HG03521 (cell line): Measurements from ENCODE around the gene SPPL2A.
"Not testable (repeated sequence)": the region's sequence is repeated elsewhere in the genome, so short reads cannot be mapped to it uniquely, and the experiment has no call there.

ENCODE experiments used
- ATAC-seq: cut with Tn5 transposase; IDR thresholded peaks from one replicate; pipeline ENCODE4 v1.9.1; 2021; ENCODE audit warnings: mild to moderate bottlenecking, moderate library complexity; ENCODE audit not compliant: unreplicated experiment

SPPL2A gene, protein sequence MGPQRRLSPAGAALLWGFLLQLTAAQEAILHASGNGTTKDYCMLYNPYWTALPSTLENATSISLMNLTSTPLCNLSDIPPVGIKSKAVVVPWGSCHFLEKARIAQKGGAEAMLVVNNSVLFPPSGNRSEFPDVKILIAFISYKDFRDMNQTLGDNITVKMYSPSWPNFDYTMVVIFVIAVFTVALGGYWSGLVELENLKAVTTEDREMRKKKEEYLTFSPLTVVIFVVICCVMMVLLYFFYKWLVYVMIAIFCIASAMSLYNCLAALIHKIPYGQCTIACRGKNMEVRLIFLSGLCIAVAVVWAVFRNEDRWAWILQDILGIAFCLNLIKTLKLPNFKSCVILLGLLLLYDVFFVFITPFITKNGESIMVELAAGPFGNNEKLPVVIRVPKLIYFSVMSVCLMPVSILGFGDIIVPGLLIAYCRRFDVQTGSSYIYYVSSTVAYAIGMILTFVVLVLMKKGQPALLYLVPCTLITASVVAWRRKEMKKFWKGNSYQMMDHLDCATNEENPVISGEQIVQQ

DNA sequence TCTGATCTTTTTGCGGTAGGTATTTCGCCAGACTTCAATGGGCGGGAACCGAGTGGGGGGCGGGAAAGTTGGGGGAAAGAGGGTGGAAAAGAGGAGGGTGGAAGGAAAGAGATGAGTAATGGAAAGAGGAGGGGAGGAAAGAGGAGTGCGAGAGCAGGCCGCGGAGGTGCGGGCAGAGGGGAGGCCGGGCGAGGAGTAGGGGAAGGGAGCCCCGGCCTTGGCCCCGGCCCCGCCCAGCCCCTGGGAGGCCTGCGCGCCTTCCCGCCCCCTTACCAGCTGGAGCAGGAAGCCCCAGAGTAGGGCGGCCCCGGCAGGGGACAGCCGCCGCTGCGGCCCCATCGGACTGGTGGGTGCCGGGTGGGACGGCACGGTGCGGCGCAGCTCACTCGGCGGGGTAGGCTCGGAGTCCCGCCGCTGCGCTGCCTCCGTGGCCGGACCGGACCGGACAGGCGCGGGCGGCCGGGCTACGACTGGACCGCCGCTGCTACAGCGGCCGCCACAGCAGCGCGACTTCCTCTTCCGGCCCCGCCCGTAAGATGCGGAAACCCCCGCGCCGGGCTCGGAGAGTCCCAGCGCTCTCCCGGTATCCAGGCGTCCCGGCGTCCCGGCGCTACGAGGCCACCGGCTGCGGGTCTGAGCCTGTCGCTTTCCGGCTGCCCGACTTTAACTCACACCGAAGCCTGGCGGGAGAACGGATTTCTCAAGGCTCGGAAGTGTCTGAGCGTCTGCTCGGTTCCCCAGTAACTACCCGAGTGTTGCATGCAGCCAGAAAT lies at the start of gene SPPL2A:
SPPL2A (minus strand) TSS at position 512 of the 773 bp plus-strand sequence; CDS start at position 339, 173 bp downstream.
- ATAC-seq, result peak; percentile 87

DNA sequence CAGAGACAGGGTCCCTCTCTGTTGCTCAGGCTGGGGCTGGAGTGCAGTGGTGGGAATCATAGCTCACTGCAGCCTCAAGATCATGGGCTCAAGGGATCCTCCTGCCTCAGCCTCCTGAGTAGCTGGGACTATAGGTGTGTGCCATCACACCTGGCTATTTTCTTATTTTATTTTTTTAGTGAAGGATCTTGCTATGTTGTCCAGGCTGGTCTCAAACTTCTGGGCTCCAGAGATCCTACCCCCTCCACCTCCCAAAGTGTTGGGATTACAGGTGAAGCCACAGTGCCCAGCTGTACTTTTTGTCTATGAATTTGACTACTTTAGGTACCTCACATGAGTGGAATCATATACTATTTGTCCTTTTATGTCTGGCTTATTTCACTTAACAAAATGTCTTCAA lies 49.1 kb upstream of the SPPL2A start:
- no peak for ATAC-seq

DNA sequence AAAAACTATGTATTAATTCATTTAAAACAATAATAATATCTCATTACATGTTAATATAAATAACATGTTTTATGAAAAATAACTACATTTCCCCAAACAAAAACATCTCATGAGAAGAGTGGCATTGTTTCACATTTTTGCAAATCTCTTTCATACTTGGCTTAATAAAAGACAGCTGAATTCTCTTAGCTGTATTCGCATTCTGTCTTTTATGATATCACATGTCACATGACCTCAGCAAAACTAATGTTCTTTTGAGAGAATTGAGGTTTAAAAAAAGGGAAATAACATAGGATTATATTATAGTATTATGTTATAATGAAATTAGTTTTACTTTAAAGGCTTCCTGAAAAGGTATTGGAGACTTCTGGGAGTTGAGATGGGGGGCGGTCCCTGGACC lies 48.4 kb upstream of the SPPL2A start:
- ATAC-seq, result no peak

DNA sequence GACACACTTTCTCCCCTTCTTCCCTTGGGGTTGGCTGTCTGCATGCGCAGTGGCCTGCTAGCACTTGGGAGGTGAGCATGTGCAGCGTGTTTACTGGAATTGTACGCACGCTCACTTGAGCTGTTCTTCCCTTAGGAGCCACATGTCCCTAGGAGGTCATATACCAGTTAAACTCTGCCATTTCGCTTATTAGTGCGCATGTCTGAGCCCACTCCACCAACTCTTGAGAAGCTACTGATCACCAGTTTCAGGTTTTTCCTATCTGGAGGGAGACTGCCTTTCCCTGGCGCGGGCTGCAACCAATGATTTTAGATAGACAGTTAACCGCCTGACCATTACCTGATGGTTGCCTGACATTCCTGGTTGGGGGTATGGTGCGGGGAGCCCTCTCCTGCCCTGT lies 47.6 kb upstream of the SPPL2A start:
- no peak for ATAC-seq

DNA sequence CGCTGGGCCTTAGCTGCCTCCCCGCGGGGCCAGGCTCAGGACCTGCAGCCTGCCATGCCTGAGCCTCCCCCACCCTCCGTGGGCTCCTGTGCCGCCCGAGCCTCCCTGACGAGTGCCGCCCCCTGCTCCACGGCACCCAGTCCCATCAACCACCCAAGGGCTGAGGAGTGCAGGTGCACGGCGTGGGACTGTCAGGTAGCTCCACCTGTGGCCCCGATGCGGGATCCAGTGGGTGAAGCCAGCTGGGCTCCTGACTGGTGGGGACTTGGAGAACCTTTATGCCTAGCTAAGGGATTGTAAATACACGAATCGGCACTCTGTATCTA lies 46.6 kb upstream of the SPPL2A start:
- not testable (repeated sequence) for ATAC-seq

DNA sequence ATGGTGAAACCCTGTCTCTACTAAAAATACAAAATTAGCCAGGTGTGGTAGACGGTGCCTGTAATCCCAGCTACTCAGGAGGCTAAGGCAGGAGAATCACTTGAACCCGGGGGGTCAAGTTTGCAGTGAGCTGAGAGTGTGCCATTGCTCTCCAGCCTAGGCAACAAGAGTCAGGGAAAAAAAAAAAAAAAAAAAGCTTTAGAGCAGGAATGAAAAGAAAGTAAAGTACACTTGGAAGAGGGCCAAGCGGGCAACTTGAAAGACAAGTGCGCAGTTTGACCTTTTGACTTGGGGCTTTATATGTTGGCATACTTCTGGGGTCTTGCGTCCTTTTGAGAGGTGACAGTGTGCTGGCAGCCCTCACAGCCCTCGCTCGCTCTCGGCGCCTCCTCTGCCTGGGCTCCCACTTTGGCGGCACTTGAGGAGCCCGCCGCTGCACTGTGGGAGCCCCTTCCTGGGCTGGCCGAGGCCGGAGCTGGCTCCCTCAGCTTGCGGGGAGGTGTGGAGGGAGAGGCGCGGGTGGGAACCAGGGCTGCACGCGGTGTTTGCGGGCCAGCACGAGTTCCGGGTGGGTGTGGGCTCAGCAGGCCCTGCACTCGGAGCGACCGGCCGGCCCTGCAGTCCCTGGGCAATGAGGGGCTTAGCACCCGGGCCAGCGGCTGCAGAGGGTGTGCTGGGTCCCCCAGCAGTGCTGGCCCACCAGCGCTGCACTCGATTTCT lies 46.1 kb upstream of the SPPL2A start:
- not testable (repeated sequence) for ATAC-seq

DNA sequence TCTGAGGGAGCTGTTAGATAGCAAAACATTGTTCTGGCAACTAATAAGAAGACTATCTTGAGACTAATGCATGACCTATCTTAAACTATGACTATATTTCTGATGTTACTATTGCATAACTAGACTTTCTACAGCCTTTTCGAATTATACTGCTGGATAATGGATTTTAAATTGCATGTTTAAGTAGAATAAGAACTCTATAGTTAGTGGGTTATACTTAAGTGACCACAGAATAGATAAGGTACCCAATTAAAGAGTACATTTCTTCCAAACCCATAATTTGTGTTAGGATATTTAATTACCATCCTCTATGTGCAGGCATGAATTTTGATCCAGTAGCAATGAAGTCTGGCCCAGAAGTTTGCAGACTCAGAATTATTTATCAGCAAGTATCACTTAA lies 44.6 kb upstream of the SPPL2A start:
- ATAC-seq, result no peak

DNA sequence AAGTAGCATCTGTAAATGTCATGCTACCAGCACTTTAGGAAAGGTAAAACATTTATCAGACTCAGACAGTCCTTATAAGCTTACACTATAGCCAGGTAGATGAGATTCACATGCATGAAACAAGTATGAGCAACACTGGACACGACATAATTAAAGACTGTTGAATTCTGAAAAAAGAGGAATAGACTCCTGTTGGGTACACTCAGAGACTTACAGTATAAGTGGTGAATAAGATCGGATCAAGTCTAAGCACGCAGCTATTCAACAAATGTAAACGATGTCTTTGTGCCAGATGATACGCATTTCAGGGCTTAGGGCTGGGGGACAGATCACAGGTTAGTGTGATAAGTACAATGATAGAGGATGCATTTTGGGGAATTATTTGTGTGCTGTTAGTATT lies 43.2 kb upstream of the SPPL2A start:
- no peak for ATAC-seq

DNA sequence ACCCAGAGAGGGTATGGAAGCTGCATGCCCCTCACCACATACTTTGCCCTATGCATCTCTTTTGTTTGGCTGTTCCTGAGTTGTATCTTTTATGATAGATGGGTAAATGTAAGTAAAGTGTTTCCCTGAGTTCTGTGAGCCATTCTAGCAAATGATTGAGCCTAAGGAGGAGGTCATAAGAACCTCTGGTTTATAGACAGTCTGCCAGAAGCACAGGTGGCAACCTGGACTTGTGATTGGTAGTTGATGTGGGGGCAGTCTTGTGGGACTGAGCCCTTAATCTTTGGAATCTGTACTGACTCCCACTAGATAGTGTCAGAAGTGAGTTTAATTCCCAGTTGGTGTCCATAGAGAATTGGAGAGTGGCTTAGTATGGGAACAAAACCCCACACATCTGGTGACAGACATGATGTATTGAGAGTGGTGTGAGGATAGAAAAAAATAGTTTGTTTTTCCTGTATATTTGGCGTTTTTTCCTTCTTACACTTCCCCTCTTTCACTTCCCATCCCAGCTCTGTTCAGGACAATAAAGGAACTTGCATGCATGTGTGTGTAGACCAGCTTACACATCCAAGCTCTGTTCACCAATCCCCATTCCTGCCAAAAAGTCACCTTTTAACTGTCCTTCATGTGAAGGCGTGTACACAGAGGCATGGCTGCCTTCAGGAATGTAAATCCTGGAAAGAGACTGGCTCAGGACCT lies 38.1 kb upstream of the SPPL2A start:
- ATAC-seq, result no peak

DNA sequence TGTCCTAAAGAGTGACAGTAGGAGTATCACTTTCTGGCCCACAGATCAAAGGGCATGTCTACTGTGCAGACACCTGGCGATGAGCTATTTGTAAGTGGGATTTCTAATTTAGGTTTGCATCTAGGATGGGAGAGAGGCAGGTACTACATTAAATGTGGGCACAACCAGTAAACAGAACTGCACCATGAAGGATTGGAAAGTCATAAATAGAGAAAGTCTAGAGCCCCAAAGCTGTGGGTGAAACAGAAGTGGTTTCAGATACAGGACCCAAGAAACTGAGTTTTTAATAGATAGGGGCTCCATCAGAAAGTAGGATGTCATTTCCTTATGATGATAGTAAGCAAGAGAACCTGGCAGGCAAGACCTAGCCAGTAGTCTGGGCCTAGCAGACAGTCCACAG lies 35.2 kb upstream of the SPPL2A start:
- ATAC-seq, result no peak

DNA sequence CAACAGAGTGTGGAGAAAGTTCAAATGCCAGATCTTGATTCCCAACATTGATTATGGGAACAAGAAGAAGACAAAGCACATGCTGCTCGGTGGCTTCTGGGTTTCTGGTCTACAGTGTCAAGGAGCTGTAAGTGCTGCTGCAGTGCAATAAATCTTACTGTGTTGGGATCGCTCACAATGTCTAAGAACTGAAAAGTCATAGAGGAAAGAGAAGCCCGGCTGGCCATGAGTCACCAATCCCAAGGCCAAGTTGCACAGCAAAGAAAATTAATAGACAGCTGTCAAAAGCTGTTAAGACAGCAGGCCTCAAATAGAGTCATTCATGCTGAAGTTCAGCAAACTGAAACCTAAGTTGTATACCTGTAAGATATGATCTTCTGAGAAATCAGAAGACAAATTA lies 33.2 kb upstream of the SPPL2A start:
- ATAC-seq, result no peak

DNA sequence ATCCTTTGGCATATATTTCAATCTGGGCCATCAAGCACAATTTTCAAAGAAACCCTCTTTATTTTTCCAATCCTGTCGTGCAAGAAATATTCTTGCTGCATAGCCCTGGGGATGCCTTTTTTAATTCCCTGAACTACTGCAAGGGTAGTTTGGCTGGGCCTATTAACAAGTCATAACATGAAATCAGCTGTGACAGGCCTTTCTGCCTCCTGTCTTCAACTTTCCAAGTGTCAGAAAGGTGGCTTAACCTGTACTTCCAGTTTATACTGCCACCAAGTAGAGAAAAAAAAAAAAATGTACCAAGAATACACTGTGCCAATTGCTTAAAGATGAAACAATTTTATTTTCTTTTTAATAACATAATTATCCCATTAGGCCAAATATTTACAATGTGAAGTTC lies 32.4 kb upstream of the SPPL2A start:
- ATAC-seq, result no peak

DNA sequence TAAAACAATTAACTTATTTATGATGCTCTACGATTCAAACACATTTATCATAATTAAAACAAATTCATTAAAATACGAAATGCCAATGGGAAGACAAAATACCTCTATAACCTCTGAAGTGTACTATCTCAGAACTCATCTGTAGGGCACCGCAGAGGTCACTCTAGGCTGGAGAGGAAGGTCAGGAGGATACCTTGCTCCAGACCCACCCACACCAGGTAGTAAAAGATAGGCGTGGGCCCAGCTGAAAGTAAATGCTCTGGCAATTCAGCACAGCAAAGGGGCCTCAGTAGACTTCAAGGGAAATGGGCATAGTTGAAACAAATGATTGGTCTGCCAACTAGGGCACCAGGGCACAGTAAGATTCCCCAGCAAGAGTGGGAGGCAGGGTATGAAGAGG lies 26.0 kb upstream of the SPPL2A start:
- no peak for ATAC-seq

DNA sequence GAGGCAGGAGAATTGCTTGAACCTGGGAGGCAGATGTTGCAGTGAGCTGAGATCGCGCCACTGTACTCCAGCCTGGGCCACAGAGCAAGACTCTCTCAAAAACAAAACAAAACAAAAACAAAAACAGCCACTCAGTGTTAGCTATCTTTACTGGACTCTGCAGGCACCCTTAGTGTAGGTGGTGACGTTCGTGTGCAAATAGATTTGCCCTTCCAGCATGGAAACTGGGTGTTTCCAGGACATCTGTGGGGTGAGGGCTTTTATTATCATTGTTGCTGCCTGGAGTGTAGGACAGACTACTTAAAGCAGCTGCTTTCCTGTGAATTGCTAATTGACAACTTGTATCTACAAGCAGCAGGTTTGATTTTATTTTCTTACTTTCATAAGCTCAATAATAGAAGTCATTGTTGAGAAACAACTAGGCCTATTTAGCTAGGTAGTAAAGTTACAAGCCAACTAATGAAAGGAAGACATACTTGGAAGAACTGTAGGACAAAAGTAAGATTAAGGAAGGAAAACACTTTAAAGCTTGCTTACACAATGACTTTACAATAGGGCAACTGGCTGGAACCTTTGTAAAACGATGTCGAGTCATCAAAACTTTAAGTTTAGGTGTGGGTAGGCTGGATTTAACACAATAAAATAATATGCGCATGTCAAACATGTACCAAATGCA lies 25.4 kb upstream of the SPPL2A start:
- no peak for ATAC-seq

DNA sequence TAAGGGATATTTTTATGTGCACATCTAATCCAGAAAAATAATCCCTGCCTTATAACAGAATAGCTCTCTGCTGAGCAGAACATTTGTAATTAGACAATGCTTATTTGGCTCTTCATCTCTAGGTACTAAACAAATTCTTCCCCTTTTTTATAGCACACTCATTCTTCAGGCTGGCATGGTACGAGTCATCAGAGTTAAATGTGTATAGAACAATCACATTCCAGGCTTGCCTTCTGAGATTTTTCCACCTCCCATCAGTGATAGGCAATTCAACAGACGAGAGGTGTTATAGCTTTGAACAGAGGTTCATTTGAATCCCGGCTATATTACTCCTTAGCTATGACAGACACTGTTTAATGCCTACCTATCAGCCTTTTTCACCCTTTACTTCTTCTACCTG lies 21.4 kb upstream of the SPPL2A start:
- ATAC-seq, result no peak

DNA sequence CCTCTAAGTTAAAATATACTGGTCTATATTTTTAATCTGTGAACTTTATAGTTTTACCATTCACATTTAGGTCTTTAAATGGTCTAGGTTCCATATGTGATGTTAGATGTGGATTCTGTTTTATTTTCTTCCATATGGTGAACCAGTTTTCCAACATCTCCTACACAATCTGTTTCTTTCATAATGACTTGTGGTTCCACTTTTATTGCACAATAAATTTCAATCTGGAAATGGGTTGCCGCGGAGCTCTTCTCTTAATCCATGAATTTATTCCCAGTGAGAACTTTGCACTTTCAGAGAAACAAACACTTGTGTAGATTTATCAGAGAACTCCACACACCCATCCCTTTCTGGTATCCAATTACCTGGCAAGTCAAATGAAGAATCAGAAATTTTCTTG lies 20.9 kb upstream of the SPPL2A start:
- no peak for ATAC-seq

DNA sequence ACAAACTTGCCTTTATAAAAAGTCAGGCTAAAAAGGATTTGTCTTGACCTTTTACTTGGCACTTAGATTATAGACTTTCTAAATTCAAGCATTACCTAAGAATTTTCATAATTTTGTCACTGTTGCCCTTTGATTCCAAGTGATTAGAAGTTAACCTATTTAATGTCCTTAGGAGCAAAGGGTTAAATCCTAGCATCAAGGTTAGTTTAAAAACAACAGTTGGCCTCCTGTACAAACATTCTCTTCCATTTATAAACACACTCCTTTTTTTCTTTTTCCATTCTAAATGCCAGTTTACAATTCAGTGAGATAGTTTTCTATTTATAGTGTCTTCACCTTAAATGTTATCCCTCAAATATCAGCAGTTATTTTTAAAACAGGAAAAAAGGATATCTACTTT lies 18.4 kb upstream of the SPPL2A start:
- no peak for ATAC-seq

DNA sequence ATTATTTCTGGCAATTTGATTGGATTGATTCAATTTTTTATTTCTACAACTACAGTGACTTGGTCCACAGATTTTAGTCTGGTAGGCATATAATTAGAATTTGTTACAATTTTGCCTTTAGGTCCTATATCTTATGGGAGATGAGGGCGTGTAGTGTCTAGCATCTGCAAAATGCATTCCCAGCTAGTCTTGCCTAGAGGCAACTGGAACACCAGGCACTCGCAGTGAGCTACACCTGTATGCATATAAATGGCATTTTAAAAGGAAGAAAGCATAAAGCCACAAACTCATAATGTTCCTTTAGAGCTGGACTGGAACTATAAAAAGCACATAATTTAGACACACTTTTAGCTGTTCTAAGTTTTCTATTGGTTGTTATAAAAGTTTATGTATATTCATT lies 17.9 kb upstream of the SPPL2A start:
- no peak for ATAC-seq

DNA sequence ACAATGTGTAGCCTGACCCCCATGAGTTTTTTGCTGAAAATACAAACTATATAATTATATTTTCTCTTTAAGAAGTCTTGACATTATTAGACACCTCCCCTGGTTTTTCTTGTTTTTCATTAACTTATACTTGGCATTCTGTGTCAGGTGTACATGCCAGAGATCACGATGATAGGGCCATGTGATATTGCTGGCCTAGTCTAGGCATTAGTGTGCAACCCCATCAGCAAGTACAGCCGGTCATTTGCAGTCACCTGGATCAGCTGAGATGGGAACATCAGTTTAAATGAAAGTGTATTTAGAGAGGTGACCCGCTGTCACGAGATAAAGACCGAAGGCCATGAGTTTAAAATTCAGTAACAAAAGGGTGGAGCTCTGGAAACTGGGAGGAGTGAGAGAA lies 12.6 kb upstream of the SPPL2A start:
- ATAC-seq, result no peak

DNA sequence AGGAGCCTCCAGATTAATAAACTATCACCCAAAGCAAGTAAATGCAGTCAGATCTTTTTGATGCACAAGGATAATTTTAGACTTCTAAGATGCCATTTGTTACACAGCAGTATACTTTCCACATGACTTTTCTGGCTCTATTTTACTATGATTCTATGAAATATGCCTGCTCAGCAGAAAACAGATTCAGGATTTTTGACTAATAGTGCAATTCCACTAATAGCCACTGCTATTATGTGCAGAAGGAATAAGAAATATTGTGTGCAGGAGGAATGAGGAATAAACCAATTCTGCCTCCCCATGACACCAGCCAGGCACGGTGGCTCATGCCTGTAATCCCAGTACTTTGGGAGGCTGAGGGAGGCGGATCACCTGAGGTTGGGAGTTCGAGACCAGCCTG lies 11.5 kb upstream of the SPPL2A start:
- ATAC-seq, result no peak
